ENCODE measurements around the gene ELAVL4.

Gene ELAVL4

DNA sequence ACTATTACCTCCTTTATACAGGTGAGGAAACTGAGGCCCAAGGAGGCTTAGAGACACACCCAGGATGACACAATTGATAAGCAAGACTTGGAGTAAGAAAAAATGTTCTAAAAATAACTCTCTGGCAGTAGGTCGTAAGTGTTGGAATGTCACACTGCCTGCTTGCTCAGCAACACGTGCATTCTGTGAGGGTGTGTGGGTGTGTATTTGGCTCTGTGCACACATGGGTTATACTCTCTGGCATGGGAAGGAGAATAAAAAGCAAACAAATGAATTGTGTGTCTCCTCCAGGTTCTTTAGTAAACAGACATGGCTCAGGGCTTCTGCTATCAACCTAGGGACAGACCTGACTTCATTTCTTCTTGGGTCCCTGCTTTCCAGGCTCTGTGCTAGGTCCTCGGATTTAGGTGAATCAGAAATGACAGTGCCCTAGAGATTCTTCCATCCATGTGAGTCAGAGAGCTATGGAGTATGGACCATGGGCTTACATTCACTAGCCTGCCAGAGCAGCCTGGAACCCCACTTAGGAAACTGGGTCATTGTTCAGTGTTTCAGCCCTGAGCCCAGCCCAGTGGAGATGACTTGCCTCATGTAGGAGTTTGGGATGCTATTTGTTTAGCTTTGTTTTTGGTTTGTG is 72.4 kb downstream of the ELAVL4 start:
- no peak for DNase-seq

DNA sequence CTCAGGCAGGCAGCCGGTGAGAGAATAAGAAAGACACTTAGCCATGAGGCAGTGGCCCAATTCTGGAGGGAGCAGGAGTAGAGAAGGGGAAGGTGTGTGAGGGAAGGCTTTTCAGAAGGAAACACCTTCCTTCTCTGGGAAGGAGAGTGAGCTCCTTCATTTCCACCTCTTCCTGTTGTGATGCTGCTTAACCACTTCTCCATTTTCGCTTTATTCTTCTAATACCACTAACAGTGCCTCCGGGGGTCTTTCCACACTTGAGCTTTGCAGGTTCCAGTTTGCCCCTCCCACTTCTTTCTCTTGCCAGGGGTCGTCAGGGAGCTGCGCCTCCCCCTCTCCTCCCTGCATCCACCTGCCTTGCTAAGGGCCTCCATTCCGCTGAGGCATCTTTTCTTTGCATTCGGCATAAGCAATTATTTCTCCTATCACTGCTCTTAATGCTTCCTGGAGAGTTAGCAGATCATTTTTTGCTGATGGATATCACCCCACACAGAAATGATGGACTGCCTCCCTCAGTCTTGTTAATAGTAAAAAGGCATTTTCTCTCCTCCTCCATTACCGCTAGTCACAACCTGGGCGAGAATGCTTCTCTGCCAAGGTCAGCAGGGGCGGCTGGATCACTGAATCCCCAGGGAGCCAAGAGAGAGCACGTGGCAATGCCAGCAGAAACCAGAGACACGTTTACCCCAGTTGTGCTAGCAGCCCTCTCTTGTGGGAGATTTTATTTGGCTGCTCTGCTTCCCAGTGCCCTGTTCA is 74.8 kb downstream of the ELAVL4 start:
- no peak for DNase-seq

DNA sequence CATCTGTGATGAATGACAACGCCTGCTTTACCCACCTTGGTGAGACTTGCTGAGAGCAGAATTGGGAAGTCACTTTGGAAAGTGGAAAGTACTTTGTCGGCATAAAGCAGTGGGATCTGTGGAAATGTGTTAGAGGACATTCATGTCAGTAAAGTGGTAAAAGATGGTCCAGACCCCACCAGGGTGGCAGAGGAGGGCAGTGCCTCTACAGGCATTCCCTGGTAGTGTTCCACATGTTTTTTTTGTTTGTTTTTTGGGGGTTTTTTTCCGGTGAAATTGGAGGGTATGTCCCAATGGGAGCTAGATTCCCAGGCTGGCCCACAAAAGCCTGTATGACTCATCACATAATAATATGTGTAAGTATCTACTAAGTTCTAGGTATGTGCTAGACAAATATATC is 80.6 kb downstream of the ELAVL4 start:
- no peak for DNase-seq

DNA sequence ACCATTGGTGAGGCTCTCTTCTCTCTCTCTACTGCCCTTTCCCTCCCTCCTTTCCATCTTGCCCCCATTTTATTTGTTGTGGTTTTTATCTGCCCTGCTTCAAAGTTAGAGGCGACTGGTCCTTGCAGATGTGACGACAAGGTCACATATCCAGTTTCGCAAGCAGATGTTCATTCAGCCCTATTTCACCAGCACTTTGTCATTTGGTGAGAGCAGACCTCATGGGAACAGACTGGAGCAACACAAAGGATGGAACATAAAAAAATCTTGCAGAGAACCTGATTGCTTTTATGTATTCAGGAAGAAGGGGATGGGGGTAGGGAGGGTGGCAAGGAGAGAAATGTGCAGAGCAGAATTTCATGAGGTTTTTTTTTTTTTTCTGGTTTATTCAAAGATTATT is 84.3 kb downstream of the ELAVL4 start:
- no peak for DNase-seq

DNA sequence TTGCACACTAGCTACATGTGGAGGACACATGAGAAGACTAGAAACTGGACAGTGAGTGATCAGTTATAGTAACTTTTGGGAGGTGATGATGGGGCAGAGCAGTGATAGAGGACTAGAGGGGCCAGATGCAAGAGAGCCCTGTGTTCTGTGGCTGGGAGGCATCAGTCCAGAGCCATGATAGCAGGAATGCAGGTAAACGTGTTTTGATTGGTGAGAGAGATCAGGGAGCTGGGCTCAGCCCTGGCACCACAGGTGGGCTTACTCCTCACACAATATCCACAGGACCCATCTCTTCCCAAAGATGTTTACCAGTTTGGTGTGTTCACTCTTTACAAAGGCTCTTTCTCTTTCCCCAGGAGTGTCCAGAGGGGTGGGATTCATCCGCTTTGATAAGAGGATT is 86.5 kb downstream of the ELAVL4 start:
- no peak for DNase-seq

DNA sequence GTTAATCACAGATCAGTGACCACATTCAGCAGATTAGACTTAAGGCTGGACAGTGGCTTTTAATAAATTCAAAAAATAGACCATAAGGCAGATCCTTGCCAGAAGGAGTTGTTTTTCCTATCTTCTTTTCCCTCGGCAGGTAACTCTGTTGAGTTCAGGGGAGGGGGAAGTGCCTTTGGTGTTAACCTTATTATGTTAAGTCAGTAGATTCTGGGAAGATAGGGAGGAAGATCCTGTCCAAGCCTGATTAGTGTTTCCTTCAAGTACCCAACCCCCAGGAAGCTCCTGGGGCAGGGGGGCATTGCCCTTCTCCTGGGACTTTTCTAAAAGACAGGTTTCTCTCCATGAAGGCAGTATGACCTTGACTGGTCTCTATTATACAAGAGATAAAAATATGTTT is 87.4 kb downstream of the ELAVL4 start:
- DNase-seq = no peak

DNA sequence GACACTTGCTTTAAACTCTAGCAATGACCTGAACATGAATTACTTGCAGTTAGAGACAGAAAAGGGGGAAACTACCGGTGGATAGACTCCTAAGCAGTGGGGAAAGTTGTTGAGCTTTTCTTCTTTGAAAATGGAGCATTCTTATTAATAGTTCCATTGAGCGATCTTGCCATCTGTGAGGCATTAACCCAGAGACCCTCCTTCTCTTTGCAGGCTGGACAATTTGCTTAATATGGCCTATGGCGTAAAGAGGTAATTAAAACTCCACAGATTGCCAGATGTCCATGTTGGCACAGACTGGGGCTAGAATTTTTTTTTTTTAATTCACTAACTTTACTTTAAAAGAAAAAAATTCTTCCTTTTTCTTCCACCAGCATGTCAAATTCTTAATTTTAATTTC is 88.5 kb downstream of the ELAVL4 start:
- DNase-seq = no peak

DNA sequence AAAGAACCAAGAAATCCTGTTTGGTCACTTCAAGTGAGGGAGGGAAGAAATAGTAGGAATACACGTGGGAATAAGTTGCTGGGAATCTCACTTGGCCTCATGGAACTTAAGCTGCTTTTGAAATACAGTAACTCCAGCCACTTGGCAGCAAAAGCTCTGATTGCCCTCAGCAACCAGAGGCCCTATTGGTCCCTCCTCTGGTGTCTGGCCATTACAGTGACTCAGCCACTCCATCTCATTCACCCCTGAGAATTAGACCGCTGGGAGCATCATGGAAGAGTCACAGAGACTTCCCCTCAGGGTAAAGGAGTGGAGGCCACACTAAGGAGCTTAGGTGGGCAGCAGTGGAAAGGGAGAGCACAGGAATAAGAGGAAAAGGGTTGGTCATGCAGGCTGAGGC is 99.6 kb downstream of the ELAVL4 start:
- DNase-seq = no peak

DNA sequence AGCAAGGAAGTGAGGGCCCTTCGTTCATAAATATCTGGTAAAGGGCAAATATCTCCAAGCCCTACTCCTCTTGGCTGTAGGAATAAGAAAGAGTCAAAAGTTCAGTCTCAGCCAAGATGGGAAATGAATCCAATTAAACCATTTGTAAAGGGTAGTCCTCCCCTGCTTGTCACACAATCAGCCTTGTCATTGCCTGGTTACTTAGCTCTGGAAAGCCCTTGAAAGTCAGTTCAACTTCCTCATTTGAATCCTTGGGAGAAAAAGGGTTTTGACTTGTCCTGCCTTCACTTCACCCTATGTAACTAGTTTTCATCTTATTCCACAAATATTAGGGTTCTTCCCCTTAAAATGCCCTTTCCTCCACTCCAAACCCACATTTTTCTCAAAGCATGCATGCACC is 100.0 kb downstream of the ELAVL4 start:
- DNase-seq = no peak

DNA sequence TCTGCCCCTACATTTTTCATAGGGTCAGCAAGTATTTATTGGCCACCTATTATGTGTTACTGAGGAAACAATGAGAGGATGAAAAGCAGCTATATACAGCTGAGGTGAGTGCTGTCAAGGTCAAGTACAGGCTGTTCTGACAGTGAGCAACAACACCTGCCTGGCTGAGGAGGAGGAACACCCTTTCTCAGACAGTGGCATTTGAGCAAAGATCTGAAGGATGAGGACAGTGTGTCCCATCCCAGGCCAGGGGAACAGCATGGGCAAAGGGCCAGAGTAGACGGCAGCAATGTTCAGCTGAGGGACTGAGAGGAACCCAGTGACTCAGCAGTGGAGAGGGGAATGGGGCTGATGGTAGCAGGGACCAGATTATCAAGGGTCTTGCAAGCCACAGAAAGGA is 101.0 kb downstream of the ELAVL4 start:
- no peak for DNase-seq

DNA sequence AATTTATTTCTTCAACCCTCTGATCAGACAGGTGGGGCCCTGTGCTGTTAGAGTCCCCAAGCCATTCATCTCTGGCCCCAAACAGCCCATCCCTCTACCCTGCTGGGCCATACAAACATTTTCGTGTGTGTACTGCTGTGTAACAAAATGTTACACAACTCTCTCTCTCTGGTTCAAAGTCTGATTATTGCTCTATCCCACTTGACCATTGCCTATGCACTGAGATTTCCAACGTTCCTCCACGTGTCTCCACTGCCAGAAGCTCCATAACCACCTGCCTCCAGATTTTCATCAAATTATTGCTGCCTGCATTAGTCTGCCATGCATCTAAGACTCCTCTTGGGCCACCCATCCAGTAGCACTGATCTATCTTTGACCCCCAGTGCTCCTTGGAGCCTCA is 104.8 kb downstream of the ELAVL4 start:
- no peak for DNase-seq

DNA sequence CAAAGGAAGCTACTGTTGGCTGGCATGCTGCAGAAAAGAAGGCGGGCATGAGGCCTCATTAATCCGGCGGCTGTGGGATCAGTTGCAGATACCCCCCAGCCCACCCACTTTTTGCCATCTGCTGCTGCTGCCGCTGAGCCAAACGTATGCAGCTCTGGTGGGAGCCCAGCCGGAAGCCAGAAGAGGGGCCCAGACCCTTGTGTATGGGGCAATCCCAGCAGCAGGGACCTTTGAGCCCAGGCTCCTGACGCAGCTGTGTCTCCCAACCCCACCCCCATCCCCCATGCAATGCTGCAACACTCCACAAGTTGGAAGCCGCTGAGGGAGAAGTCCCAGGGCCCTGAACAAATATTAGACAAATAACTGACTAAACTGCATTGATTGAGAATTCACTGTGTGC is 106.0 kb downstream of the ELAVL4 start:
- DNase-seq = no peak

DNA sequence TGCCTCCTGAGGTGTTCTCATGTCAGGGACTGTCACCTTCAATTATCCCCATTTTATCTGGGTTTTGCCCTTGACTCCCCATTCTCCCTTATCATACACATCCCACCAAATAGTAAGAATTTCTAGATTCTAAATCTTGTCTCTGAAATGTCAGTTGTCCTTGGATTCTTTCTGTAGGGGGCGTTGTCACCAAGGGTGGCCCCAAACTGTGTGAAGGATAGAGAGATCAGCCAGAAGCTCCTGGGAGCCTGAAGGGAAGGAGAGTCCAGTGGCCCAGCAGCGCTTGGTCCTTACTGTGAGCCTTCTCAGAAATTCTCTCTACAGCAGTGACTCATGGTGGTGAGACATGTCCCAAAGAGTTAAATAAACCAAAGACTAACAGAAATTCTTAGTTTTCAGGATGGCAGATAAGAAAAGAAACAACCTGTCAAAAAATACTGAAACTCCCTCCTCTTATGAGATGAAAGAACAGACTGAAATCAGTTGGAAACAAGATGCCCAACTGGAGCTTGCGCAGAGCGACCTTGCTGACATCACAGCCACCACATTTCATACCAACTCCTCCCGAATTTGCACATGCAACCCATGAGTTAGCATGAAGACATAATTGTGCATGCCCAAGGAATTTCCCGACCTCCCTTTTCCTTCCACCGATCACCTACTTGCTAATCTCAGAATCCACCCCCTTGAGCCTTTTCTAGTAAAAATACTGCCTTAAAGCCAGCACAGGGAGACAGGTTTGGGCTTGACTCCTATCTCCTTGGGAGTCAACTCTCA is 109.8 kb downstream of the ELAVL4 start:
- DNase-seq = no peak

DNA sequence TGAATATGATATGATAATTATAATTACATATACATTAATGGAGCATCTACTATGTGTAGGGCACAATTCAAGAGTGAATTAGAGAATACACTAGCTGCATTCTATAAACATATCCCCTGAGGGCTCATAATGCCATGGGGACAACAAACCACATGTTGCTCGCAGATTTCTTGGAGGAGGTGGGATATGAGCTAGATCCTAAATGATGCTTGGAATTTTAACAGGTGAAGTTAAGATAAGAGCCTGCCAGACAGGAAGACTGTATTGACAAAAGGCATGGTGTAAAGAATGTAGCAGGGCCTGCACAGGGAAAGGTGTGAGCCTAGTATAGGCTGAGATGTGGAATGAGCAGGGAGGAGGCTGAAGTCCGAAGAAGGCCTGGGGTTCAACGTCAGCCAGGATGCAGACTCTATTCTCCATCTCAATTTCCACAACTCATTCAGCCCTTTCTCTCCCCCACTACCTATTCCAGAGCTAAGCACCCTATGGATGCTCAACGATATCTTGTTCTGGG is 120.2 kb downstream of the ELAVL4 start:
- DNase-seq = no peak

DNA sequence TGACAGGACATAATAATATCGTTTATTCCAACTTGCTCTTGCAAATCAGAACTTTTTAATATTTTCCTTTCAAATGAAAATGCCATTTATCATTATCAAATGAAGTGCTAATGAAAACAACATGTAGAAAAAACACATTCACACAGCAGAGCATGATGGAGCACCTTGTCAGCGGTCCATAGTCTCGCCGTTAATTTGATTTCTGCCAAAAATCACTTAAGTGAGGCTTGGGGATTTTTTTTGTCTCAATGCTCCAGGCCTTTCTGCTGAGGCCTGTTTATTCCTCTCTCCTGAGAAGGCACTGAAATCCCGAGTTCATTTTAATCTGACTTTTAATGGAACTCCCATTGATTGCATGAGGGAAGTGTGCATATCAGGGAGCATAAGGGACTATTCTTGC is 122.5 kb downstream of the ELAVL4 start:
- DNase-seq = no peak

DNA sequence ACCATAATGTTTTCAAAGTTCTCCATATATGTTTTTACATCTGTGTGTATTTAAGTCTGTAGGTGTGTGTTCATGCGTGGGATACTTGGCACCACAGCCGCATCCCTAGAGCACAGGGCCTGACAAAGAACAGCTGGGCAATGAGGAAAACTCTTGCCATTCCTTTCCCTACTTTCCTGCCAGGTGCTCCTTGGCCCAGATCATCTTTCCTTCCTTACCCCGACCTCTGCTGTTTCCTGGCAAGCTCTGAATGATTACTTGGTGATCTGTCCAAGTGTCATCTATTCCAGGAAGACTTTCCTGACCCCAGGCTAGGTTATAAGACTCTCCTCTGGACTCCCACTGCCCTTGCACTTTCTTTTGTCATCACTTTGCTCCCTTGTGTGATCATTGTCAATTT is 123.6 kb downstream of the ELAVL4 start:
- DNase-seq = no peak

DNA sequence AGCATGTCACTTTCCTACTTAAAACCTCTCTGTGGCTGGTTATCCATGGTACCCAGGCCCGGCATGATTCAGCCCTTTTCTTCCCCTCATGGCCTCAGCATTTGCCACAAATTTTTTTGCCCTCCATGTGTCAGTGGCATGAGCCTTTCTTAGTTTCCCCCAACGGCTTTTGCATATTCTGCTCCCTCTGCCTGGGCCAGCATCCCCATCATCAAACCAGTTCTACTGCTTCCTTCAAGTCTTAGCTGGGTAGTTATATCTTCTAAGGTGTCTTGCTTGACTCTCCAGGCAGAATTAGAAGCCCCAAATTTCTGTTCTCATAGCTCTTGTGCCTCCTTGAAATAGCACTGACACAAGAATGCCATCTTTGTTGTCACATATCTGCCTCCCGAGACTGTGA is 127.9 kb downstream of the ELAVL4 start:
- DNase-seq = no peak

DNA sequence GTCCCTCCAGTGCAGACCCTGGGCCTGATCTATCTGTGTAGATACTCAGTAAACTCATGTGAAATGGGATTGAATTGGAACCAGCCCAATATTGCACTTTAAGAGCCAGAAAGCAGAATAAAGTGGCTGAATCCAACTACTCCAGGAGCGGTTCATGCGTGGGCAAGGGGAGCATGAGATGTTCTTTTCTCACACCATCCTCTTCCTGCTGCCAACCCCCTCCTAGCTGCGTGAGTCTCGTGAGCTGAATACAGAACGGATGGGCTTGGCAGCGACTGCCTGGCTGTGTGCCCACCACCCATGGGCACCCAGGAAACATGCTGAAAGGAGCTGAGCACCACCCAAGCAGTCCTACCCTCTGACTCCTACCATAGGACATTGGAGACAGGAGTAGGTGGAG is 128.3 kb downstream of the ELAVL4 start:
- DNase-seq = no peak

DNA sequence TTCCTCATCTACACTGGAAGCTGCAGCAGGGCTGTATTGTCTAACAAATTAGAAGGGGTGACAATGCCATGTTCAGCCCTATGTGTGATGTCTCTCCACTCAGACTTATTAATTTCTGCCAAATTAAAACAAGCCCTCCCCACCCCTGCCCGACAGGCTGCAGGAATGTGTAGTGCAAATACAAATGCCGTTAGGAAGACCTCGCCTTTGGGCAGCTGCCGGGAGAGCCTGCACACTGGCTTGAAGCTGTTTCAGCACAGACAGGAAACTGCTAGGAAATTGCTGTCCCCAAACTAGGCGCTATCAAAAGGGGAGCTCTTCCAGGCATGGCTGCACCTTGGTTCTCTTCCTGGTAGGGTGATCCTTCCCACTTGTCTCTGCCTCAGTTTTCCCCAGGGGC is 135.2 kb downstream of the ELAVL4 start:
- no peak for DNase-seq

DNA sequence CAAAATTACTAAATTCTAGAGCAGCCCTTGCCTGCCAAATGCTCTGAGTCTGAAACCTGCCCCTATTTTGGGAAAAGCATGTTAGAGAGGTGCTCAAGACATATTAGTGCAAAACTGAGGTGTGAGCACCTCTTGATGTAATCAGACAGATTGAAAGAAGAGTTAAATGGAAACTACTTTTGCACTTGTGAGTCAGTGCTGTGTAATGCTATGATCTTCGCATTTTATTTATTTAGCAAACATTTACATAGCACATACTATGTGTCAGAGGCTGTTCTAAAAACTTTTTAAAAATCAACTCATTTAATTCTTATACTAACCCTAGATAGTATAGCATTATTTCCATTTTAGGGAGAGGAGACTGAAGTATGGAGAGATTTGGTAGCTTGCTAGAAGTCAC is 138.1 kb downstream of the ELAVL4 start:
- DNase-seq = no peak

DNA sequence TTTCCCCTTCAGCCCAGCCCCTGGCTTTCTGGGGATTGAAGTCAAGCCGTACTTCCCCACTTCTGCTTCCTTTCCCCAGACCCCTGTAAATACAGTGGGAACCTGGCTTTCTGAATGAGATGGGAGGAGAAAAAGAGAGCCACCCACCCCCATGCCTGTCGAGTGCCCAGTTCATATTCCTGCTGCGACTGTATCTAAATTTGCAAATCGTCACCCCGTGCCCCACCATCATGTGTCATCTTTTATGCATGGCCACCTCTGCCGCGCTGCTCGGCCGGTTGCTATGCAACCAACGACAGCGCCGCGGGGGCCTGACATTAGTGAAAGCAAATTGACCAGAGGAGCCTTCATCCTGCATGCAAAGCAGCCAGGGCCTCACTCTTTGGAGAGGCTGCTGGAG is 143.0 kb downstream of the ELAVL4 start:
- DNase-seq = no peak

DNA sequence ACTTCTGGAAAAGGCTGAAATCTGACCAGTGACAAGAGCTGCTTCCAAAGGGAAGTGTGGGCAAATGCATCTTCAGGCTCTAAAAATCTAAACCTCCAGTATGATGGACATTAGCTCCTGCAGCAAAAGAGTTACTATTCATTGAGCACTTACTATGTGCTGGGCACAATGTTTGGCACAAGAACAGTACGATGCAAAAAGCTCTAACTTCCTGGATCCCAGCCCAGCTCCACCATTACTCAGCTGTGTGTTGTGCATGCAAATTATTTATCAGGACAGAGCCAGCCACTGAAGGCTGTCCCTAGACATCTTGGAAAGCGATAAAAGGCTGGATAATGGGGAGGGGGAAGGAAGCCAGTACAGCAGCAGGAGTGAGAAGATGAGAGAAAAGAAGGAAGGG is 143.5 kb downstream of the ELAVL4 start:
- DNase-seq = no peak

Data from central memory CD4-positive, alpha-beta T cell (primary cell).